GM12873 (cell line): ENCODE measurements around the gene HDAC10.

ENCODE experiments used
- TF ChIP-seq, protein P1 (sequence below): IDR thresholded peaks from 2 replicates; pipeline ENCODE4 v1.5.1; 2012; ENCODE audit warnings: low read depth, mild to moderate bottlenecking, moderate library complexity, low read length, control low read depth; ENCODE audit not compliant: insufficient read depth; ENCODE audit errors: missing control alignments

HDAC10 gene

DNA sequence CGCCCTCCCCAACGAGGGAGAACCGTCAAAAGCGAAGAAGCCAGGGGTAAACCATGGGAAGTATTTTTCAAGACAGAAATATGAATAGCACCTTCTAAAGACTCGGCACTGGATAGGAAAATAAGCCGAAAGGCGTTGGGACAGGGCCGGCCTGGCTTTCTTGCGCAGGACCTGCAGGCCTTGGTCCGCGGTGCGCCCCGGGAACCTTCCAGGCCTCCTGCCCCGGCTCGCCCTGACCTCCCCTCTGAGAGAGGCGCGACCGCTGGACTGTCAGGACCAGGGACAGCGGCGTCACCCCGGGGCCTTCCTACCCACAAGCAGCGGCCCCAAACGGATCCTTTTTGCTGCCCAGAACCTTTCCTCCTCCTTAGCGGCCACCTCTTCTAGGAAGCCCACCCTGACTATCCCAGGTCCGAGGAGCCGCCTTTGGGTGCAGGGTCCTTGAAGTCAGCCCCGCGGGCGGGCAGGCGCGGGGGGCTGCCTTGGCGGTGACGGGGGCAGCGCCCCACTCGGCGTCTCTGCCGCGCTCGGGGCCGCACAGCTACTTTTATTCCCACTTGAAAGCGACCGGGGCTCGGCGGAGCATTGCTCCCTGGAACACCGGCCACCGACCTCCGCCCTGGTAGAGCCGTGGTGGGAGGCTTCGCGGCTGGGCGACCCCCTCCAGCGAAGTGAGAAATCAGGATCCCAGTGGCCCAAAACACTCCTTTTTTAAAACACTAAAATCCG lies 19.8 kb upstream of the HDAC10 start:
- TF ChIP-seq, protein P1, sequence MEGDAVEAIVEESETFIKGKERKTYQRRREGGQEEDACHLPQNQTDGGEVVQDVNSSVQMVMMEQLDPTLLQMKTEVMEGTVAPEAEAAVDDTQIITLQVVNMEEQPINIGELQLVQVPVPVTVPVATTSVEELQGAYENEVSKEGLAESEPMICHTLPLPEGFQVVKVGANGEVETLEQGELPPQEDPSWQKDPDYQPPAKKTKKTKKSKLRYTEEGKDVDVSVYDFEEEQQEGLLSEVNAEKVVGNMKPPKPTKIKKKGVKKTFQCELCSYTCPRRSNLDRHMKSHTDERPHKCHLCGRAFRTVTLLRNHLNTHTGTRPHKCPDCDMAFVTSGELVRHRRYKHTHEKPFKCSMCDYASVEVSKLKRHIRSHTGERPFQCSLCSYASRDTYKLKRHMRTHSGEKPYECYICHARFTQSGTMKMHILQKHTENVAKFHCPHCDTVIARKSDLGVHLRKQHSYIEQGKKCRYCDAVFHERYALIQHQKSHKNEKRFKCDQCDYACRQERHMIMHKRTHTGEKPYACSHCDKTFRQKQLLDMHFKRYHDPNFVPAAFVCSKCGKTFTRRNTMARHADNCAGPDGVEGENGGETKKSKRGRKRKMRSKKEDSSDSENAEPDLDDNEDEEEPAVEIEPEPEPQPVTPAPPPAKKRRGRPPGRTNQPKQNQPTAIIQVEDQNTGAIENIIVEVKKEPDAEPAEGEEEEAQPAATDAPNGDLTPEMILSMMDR: no peak

- TF ChIP-seq, protein P1: no peak
These were observed 19.1 kb upstream of the HDAC10 start, which contains the start of gene MAPK11 for GRCh38 chr22:50269970-50270665. TSS of gene MAPK11 (minus strand) at chr22:50270380. CDS start at chr22:50270292, 88 bp downstream.

- TF ChIP-seq, protein P1: no peak
These were observed 18.5 kb upstream of the HDAC10 start for GRCh38 chr22:50269573-50269969.

DNA sequence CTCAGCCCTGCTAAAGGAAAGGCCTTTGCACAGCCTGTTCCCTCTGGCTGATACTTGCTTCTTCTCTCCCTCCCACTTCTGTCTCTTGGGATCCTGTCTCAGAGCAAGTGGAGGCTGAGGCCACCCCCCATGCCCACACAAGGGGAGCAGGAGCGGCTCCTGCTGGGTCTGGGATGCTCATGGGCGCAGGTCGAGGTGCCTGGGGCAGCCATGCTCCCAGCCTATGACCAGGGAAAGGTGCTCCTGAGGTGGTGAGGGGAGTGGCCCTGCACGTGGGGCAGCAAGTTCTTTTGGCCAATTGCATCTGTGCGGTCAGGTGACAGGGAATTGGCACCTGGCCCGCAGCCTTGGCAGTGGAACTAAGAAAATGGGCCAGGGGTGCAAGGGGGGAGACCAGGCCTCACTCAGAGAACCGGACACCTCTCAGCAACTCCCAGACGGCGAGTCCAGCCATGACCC lies 17.6 kb upstream of the HDAC10 start:
- TF ChIP-seq, protein P1: no peak

DNA sequence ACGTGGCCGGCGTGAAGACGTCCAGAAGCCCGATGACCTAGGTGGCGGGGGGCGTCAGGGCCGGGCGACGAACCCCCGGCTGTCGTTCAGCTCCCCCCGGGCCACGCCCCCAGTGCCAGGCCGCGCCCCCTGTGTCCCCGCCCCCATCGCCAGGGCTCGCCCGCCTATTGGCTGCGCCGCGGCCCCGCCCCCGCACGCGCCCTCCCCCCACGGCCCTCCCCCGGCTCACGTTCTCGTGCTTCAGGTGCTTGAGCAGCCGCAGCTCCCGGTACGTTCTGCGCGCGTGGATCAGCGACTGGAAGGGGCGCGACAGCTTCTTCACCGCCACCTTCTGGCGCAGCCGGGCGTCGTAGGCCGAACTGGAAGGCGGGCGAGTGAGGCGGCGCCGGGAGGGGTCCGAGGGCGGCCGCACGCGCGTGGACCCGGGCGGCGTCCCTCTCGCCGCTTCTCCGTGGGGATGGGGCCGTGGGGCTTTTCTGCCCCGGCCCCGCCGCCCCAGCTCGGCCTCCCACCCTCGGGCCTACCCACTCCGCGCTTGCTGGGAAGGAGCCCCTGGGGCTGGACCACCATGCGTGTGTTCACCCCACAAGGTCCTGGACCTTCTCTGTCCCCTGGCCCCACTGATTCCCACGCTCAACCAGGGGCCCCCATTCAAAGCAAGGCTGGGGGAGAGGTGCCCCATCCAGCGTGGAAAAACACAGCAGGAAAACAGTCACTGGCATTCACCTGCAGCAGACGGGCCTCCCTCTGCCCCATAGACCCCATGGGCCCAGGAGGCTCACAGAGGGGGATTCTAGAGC lies 16.7 kb upstream of the HDAC10 start:
- TF ChIP-seq, protein P1: peak; percentile 32

DNA sequence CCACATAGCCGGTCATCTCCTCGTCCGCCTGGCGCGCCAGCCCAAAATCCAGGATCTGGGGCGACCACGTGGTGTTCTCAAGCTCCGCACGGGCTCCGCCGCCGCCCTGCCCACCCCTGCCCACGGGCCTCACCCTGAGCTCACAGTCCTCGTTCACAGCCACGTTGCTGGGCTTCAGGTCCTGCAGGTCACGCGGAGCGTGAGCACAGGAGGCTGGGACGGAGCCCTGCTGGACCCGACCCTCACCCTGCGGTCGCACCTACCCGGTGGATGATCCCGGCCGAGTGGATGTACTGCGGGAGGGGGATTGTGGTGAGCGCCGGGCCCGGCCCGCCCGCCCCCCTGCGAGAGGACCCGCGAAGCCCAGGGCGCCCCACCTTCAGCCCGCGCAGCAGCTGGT lies 15.9 kb upstream of the HDAC10 start:
- TF ChIP-seq, protein P1: no peak

GRCh38 chr22:50264946-50265669 lies 14.0 kb upstream of the HDAC10 start:
- TF ChIP-seq, protein P1: no peak
